Karpas-422 (cell line): ENCODE results near the gene RAB3IL1. TPM values are rescaled to one million over a fixed set of nuclear protein-coding genes. Genes with fewer than 3 reads are reported as not detected.

ENCODE experiments used
- DNase-seq: peaks from one replicate; pipeline ENCODE4 v3.0.0-alpha.2; 2015
- H2AFZ ChIP-seq: fragments of 200-600 bp; sonication (generic); 2 replicates; pipeline ENCODE4 v1.6.1; 2014; ENCODE audit warnings: antibody characterized with exemption, low read length, mixed read lengths
- H3K27ac ChIP-seq: fragments of 200-600 bp; sonication (generic); 2 replicates; pipeline ENCODE4 v1.5.1; 2014; ENCODE audit warnings: mild to moderate bottlenecking, low read length, moderate library complexity
- H3K27me3 ChIP-seq: fragments of 200-600 bp; sonication (generic); 2 replicates; pipeline ENCODE4 v1.6.1; 2014; ENCODE audit warnings: low read length, mixed read lengths
- H3K36me3 ChIP-seq: fragments of 200-600 bp; sonication (generic); 2 replicates; pipeline ENCODE4 v1.6.1; 2014; ENCODE audit warnings: low read length, mixed read lengths; ENCODE audit not compliant: insufficient read depth
- H3K4me1 ChIP-seq: fragments of 200-600 bp; sonication (generic); 2 replicates; pipeline ENCODE4 v1.6.1; 2014; ENCODE audit warnings: mild to moderate bottlenecking, low read length, mixed read lengths
- H3K4me2 ChIP-seq: fragments of 200-600 bp; sonication (generic); 2 replicates; pipeline ENCODE4 v1.6.1; 2014; ENCODE audit warnings: low read length, low read depth, mild to moderate bottlenecking; ENCODE audit not compliant: poor library complexity, severe bottlenecking
- H3K4me3 ChIP-seq: fragments of 200-600 bp; sonication (generic); 2 replicates; pipeline ENCODE4 v1.5.1; 2014; ENCODE audit warnings: mild to moderate bottlenecking, antibody characterized with exemption, low read length, mixed read lengths
- H3K79me2 ChIP-seq: fragments of 200-600 bp; sonication (generic); 2 replicates; pipeline ENCODE4 v1.6.1; 2014; ENCODE audit warnings: mild to moderate bottlenecking, low read length, mixed read lengths
- H3K9ac ChIP-seq: fragments of 200-600 bp; sonication (generic); 2 replicates; pipeline ENCODE4 v1.6.0; 2014; ENCODE audit warnings: low read length
- H3K9me2 ChIP-seq: fragments of 200-600 bp; sonication (generic), shearing (Covaris generic); replicated peaks from 2 replicates; pipeline ENCODE4 v1.6.0; 2014; ENCODE audit warnings: mild to moderate bottlenecking, low read length, moderate library complexity; ENCODE audit not compliant: insufficient read depth
- H3K9me3 ChIP-seq: fragments of 300-700, 200-600 bp; sonication (generic); 2 replicates; pipeline ENCODE4 v1.6.1; 2014; ENCODE audit warnings: low read length, mixed read lengths
- H4K20me1 ChIP-seq: fragments of 200-600 bp; sonication (generic); 2 replicates; pipeline ENCODE4 v1.6.1; 2014; ENCODE audit warnings: mild to moderate bottlenecking, antibody characterized with exemption, low read length, low read depth; ENCODE audit not compliant: insufficient read depth
- total RNA-seq: library from RNA; depleted of rRNA; stranded (reverse); fragments of >200 nt; shearing (Covaris generic); gene quantifications from 2 replicates; pipeline ENCODE4 v1.2.3, GENCODE V29; 2014; ENCODE audit warnings: low replicate concordance

The RAB3IL1 gene
- total RNA-seq, 1 experiment from 2014 or later: not detected

DNA sequence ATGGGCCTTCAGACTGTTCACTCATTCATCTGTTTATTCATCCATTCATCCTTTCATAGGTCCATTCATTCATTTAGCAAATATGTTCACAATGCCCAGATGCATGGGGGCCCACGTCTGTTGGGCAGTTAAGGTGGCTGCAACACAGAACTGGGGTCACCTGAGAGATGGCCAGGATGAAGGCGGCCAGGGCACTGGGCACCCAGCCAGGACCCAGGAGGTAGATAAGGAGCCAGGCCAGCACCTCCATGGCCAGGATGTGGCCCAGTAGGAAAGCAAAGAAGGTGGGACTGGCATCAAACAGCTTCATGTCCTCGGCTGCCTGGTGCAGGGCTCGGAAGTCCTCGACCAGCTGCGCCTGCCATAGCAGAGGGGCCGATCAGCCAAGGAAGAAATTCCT is 38.2 kb downstream of the RAB3IL1 start:
- Histone ChIP-seq H3K27me3 (no peaks in the 10 kb centered on the region), H3K4me2 (peak overlapping the region; percentile 85), H3K4me3 (peak overlapping the region; percentile 66; the same call in 1 of the 2 replicates), H3K9ac (peak overlapping the region; percentile 70; the same call in 1 of the 2 replicates), H3K36me3 (no peaks in the 10 kb centered on the region), H3K9me3 (no peaks in the 10 kb centered on the region), H4K20me1 (no peaks in the 10 kb centered on the region), H2AFZ (no peak overlapping the region), H3K79me2 (no peaks in the 10 kb centered on the region), H3K27ac (no peak overlapping the region), H3K4me1 (peaks cover 26% of the 10 kb centered on the region), H3K9me2 (no peaks in the 10 kb centered on the region)
- DNase-seq: no peak

DNA sequence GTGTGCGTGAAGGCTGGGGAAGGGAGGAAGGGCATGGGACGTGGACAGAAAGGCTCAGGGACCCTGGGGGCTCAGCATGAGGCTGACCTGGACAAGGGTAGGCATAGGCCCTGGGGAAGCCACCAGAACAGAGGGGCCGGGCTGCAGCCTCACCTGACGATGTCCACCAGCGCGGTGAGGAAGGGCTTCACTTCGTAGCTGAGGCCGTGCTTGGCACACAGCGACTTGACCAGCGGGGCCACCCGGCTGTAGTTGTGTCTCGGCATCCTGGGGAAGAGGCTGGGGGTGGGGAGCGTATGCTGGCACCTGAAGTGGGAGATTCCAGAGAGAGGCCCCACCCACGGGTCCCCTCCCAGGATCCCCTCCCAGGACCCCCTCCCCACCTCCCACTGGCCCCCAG is 41.7 kb downstream of the RAB3IL1 start:
- peaks cover 22% of the 10 kb centered on the region for H3K4me1 ChIP-seq
- no peak for DNase-seq
- H4K20me1 ChIP-seq: no peaks in the 10 kb centered on the region
- no peak overlapping the region for H3K27ac ChIP-seq
- H3K36me3 ChIP-seq: no peaks in the 10 kb centered on the region
- H3K4me2 ChIP-seq: no peak overlapping the region
- no peaks in the 10 kb centered on the region for H3K9me3 ChIP-seq
- H3K9ac ChIP-seq: no peak overlapping the region
- no peaks in the 10 kb centered on the region for H3K27me3 ChIP-seq
- H2AFZ ChIP-seq: no peak overlapping the region
- H3K4me3 ChIP-seq: no peak overlapping the region
- no peaks in the 10 kb centered on the region for H3K9me2 ChIP-seq
- H3K79me2 ChIP-seq: no peaks in the 10 kb centered on the region

DNA sequence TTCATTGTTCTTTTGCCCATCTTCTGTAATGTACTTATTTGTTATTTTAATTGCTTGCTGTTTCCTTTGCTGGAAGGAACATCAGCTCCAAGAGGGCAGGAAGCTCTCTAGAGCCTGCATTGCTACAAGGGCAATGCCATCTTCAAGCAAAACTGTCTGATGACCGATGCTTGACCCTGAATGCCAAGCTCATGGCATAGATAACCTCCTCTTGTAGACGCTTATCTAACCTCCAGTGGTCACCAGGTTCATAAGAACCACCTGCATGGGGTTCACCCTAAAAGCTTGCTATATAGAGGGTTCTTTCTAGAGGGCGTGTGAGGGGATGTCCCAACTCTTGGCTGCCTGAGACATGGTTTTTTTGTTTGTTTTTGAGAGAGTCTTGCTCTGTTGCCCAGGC is 42.5 kb downstream of the RAB3IL1 start:
- no peak overlapping the region for H3K9ac ChIP-seq
- H3K36me3 ChIP-seq: no peaks in the 10 kb centered on the region
- no peaks in the 10 kb centered on the region for H3K27me3 ChIP-seq
- H3K4me2 ChIP-seq: no peak overlapping the region
- H3K4me3 ChIP-seq: no peak overlapping the region
- H3K9me2 ChIP-seq: no peaks in the 10 kb centered on the region
- no peak for DNase-seq
- no peak overlapping the region for H3K27ac ChIP-seq
- no peaks in the 10 kb centered on the region for H3K9me3 ChIP-seq
- H4K20me1 ChIP-seq: no peaks in the 10 kb centered on the region
- H2AFZ ChIP-seq: no peak overlapping the region
- no peaks in the 10 kb centered on the region for H3K79me2 ChIP-seq
- H3K4me1 ChIP-seq: peaks cover 18% of the 10 kb centered on the region

DNA sequence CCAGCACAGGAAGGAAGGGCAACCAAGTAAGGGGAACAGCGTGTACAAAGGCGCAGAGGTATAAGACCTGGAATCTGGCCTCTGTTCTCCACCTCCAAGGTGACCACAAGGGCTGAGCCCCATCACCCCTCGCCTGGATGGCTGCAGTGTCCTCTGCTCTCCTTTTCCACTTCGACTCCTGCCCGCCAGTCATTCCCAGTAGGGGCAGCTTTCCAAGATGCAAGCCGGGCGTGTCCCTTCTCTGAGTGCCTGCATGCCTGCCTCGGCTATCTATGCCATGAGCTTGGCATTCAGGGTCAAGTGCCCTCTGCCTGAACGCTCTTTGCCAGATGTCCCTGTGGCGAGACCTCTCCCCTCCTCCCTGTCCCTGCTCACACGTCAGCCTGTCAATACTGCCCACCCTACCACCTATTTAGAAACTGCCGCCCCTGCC is 43.0 kb downstream of the RAB3IL1 start:
- no peak overlapping the region for H2AFZ ChIP-seq
- H3K4me1 ChIP-seq: peaks cover 14% of the 10 kb centered on the region
- H3K27me3 ChIP-seq: no peaks in the 10 kb centered on the region
- no peaks in the 10 kb centered on the region for H3K9me2 ChIP-seq
- no peak overlapping the region for H3K9ac ChIP-seq
- H3K9me3 ChIP-seq: no peaks in the 10 kb centered on the region
- H3K4me2 ChIP-seq: no peak overlapping the region
- no peaks in the 10 kb centered on the region for H3K36me3 ChIP-seq
- no peaks in the 10 kb centered on the region for H4K20me1 ChIP-seq
- no peak for DNase-seq
- no peak overlapping the region for H3K4me3 ChIP-seq
- no peaks in the 10 kb centered on the region for H3K79me2 ChIP-seq
- H3K27ac ChIP-seq: no peak overlapping the region

DNA sequence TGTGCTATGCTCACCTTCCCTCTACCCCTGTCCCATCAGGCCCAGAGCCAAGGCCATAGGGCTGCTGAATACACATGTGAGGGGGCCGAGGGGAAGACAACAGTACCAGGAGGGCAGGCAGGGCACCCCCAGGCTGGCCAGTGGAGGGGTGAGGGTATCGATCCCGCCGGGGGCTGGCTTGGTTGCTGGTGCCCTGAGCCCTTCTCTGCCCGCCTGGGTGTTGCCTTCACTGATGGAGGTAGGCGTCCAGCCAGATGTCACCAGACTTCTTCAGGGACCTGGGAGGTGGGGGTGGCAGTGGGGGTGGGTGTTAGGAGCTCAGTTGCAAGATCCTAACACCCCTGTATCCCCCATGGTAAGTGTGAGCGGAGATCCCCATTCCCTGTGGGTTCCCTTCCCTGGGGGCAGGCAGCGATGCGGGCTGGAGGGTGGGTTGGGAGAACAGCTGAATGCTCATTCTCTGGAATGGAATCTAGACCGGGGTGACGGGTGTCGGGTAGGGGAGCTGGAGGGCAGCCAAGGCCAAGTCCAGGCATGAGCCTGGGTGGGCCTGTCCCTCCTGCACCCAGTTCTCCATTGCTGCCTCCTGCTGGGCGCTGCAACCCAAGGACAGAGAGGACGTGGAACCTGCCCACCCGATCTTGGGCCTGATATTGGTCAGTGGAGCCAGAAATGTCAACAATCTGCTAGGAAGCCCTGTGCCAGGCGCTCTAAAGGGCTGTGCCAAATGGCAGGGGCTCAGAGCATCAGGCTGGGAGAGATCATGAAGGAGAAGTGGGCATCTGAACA is 43.6 kb downstream of the RAB3IL1 start:
- Histone ChIP-seq H2AFZ (no peak overlapping the region), H3K4me3 (no peak overlapping the region), H3K36me3 (no peaks in the 10 kb centered on the region), H4K20me1 (no peaks in the 10 kb centered on the region), H3K27ac (no peak overlapping the region), H3K9me3 (no peaks in the 10 kb centered on the region), H3K9me2 (no peaks in the 10 kb centered on the region), H3K9ac (no peak overlapping the region), H3K4me2 (no peak overlapping the region), H3K79me2 (no peaks in the 10 kb centered on the region), H3K4me1 (peaks cover 12% of the 10 kb centered on the region), H3K27me3 (no peaks in the 10 kb centered on the region)
- no peak for DNase-seq

DNA sequence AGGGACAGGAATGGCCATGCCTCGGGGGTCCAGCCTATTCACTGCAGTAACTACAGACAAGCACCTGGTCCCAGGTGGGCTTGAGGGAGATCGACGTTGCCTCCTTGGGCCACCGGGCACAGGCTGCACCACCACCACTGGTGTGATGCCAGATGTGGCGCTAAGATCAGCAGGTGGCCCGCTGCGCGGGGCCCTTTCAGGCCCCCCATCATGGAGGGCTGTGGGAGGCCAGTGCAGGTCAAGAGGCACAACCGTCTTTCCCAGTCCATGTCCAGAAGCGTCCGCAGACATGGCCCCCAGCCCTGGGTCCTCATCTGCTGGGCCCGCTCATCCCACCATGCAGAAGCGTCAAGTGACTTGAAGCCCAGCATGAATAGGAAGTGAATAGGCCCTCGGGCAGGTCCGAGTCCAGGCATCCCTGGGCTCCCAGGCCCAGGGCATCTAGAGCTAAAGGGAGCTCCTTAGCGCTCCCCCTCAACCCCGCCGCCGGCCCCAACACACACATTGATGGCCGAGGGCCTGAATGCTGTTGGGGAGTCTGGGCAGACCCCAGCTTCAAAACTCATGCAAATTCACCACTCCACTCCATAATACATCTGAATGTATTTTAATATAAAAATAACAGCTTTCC is 44.3 kb downstream of the RAB3IL1 start:
- peaks cover 12% of the 10 kb centered on the region for H3K4me1 ChIP-seq
- H2AFZ ChIP-seq: no peak overlapping the region
- H4K20me1 ChIP-seq: no peaks in the 10 kb centered on the region
- DNase-seq: no peak
- H3K27ac ChIP-seq: no peak overlapping the region
- H3K27me3 ChIP-seq: no peaks in the 10 kb centered on the region
- no peak overlapping the region for H3K4me2 ChIP-seq
- no peak overlapping the region for H3K4me3 ChIP-seq
- H3K9me2 ChIP-seq: no peaks in the 10 kb centered on the region
- no peaks in the 10 kb centered on the region for H3K36me3 ChIP-seq
- no peaks in the 10 kb centered on the region for H3K79me2 ChIP-seq
- no peaks in the 10 kb centered on the region for H3K9me3 ChIP-seq
- no peak overlapping the region for H3K9ac ChIP-seq

DNA sequence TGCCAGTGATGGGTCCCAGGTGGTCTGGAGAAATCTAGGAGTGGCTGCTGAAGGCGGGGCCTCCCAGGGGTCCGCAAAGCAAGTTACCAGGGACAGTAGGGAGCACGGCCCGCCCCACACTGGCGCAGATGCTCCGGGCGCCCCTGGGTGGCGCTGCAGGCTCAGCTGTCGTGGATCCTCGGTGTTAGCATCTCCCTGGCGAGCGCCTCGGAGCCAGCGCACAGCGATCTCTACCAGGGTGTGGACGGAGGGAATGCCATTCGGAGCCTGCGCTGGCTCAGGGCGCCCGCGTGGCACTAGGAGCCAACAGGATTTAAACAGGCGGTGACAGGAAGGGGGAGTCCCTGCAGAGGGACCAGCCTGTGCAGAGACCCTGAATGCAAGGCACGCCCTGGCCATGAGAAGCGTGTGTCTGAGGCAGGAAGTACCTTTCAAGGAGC is 46.2 kb downstream of the RAB3IL1 start:
- H2AFZ ChIP-seq: peak overlapping the region; percentile 81
- no peaks in the 10 kb centered on the region for H3K79me2 ChIP-seq
- peak; percentile 91 for DNase-seq
- H3K27ac ChIP-seq: no peak overlapping the region
- no peaks in the 10 kb centered on the region for H3K9me2 ChIP-seq
- peak overlapping the region; percentile 48 for H3K9ac ChIP-seq
- H3K4me3 ChIP-seq: peak overlapping the region; percentile 39; the same call in 1 of the 2 replicates
- H3K4me1 ChIP-seq: peaks cover 12% of the 10 kb centered on the region
- no peaks in the 10 kb centered on the region for H3K9me3 ChIP-seq
- peak overlapping the region; percentile 66 for H3K4me2 ChIP-seq
- peaks cover 4% of the 10 kb centered on the region; the same call in 1 of the 2 replicates for H4K20me1 ChIP-seq
- no peaks in the 10 kb centered on the region for H3K36me3 ChIP-seq
- no peaks in the 10 kb centered on the region for H3K27me3 ChIP-seq

DNA sequence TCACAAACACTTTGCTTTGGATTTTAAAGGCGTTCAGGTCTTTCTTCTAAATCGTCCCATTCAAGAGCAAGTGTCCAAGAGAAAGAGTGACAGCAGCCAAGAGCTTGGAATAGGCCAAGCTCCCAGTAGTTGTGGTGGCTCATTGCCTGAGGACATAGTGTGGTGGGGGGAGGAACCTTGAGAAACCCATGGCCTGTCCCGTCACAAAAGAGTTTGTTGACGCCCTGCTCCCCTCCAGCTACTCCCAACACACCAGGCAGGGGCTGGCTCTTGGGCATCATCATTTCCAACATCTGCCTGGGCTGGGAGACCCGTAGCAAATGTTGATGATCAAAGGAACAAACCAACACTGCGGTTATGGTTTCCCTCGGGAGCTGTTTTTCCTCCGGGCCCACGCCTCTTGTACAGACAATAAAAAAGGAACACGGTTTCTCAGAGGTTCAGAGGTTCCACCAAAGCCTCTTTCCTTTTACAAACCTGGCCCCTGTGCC is 46.8 kb downstream of the RAB3IL1 start:
- Histone ChIP-seq H3K9ac (no peak overlapping the region), H3K27me3 (no peaks in the 10 kb centered on the region), H3K4me2 (no peak overlapping the region), H3K4me1 (peaks cover 12% of the 10 kb centered on the region), H2AFZ (no peak overlapping the region), H3K36me3 (no peaks in the 10 kb centered on the region), H3K4me3 (no peak overlapping the region), H3K9me3 (no peaks in the 10 kb centered on the region), H3K9me2 (no peaks in the 10 kb centered on the region), H4K20me1 (peaks cover 4% of the 10 kb centered on the region; the same call in 1 of the 2 replicates), H3K79me2 (no peaks in the 10 kb centered on the region), H3K27ac (no peak overlapping the region)
- DNase-seq: no peak
